ENCODE measurements around the gene EFNA5. TPM values are rescaled to one million over a fixed set of nuclear protein-coding genes. Genes with fewer than 3 reads are reported as not detected.

The EFNA5 gene
- total RNA-seq, 1 donor from 2014 or later = 2.2 TPM

DNA sequence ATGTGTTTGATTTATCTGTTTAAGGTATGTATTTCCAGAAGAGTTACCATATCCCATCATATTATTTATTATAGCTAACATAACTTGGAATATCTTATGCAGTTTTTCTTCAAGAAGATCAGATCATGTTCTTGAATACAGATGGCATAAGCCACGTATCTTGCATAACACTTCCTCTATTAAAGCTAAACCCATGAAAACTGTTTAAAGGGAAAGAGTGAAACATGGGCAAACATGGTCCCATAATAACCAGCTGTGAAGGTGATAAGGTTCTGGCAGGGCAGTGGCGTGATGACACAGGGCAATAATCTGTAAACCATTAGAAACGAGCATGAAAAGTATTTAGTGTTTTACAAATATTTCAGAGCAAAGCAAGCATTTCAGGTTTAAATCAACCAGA, 34.2 kb downstream of the EFNA5 start:
- Histone ChIP-seq H3K4me1 (no peaks in the 10 kb centered on the region), H3K27me3 (no peaks in the 10 kb centered on the region), H3K9me3 (no peaks in the 10 kb centered on the region), H3K4me3 (no peak overlapping the region), H3K27ac (no peak overlapping the region), H3K36me3 (no peaks in the 10 kb centered on the region)
- intact Hi-C loops (cut with DNase I) = no loop called here
- no peak for DNase-seq (ENCODE audit: low spot score in 2 of 2)
- TF ChIP-seq, protein P1, sequence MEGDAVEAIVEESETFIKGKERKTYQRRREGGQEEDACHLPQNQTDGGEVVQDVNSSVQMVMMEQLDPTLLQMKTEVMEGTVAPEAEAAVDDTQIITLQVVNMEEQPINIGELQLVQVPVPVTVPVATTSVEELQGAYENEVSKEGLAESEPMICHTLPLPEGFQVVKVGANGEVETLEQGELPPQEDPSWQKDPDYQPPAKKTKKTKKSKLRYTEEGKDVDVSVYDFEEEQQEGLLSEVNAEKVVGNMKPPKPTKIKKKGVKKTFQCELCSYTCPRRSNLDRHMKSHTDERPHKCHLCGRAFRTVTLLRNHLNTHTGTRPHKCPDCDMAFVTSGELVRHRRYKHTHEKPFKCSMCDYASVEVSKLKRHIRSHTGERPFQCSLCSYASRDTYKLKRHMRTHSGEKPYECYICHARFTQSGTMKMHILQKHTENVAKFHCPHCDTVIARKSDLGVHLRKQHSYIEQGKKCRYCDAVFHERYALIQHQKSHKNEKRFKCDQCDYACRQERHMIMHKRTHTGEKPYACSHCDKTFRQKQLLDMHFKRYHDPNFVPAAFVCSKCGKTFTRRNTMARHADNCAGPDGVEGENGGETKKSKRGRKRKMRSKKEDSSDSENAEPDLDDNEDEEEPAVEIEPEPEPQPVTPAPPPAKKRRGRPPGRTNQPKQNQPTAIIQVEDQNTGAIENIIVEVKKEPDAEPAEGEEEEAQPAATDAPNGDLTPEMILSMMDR (IDR thresholded peaks at IDR 0.05) = no peak

DNA sequence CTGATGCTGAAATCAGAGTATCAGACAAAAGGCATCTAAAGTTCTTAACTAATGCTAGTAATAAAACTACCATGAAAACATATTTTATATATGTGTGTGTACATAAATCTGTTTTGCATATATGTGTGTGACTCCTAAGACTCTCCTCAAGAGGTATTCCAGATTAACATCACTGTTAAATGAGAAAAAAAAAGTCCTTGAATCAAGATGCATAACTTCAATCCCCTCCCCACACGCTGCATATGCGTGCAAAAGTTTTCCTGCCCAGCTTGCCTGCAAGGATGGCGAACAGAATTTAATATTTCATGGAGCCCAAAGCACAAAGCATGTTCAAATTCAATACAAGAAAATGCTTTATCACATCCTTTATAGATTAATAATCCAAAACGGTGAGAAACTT, 34.7 kb downstream of the EFNA5 start:
- TF ChIP-seq, protein P1 (IDR thresholded peaks at IDR 0.05) = no peak
- no peak overlapping the region for H3K27ac ChIP-seq
- no peaks in the 10 kb centered on the region for H3K27me3 ChIP-seq
- intact Hi-C loops (cut with DNase I) = no loop called here
- no peak overlapping the region for H3K4me3 ChIP-seq
- H3K4me1 ChIP-seq = no peaks in the 10 kb centered on the region
- DNase-seq (ENCODE audit: low spot score in 2 of 2) = no peak
- H3K9me3 ChIP-seq = no peaks in the 10 kb centered on the region
- no peaks in the 10 kb centered on the region for H3K36me3 ChIP-seq

DNA sequence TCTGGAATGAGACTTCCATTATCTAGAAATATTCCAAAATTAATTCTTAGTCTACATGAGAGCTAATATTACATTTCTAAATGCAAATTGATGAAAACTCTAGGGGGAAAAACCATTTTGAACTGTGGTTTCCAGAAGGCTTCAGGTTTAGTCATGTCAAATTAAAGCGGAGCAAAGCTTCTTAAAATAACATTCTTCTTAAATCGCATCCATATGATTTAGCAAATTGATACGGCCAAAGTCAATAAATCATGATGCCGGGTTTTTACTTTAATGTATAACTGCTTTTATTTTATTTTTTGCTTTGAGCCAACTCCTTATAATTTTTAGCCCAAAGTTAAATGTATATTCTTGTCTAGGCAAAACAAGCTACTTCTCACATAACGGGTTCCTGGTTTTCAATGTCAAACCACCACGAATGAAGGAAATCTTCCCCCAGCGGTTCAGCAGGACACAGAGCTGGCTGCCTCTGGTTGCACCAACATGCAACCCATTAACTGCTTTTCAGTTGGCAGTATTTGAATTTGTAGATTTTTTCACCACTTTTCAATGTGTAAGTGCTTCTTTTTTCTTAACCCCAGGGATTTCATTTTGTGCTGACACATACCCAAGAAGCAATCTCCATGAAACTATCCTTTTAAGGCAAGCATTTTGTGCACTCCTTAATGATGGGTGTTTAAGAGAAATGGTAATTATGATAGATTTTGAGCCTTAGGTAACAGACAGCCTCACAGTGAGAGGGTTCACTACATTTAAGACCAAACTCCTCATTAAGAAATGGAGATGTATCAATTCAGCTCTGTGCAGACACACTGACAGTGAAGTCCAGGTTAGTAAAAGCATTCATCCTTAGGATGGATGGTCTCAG, 35.5 kb downstream of the EFNA5 start:
- Histone ChIP-seq H3K4me1 (no peaks in the 10 kb centered on the region), H3K9me3 (no peaks in the 10 kb centered on the region), H3K27ac (no peak overlapping the region), H3K36me3 (no peaks in the 10 kb centered on the region), H3K27me3 (no peaks in the 10 kb centered on the region), H3K4me3 (no peak overlapping the region)
- intact Hi-C loops (cut with DNase I) = no loop called here
- no peak for DNase-seq (ENCODE audit: low spot score in 2 of 2)
- TF ChIP-seq, protein P1 (IDR thresholded peaks at IDR 0.05) = no peak

DNA sequence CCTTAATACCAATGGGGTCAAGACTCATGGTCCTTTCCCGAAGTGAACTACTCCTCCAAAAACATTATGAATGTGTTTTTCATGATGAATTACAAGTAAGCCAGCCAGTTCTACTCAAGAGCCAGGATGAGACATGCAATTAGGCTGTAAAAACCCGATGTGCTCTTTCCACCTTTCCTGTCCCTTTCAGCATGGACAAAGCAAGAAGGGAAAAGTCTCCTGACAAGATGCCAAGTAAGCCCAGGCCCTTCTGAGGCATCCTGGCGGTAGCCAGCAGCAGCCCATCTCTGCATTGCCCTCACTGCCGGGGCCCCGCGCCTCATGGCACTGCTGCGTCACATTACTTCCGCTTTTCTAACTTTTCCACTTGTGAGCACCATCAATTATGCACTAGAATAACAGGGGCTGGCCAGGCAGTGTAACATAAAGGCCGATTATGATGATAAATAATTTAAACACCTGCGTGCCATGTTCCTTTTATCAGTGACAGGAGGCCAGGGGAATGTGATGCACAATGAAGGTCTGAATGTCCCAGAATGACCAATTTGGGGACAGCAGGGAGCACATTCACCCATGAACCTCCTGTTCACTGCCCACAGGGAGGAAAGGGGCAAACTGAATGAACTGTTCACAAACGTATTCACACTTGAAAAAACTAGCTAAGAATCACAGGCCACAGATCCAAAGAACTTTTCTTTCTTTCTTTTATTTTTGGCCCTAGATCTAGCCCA, 37.4 kb downstream of the EFNA5 start:
- Histone ChIP-seq H3K4me1 (no peaks in the 10 kb centered on the region), H3K9me3 (no peaks in the 10 kb centered on the region), H3K36me3 (no peaks in the 10 kb centered on the region), H3K27ac (peak overlapping the region in 1 of 2 donors; percentile 35), H3K4me3 (no peak overlapping the region), H3K27me3 (no peaks in the 10 kb centered on the region)
- intact Hi-C loops (cut with DNase I) = no loop called here
- TF ChIP-seq, protein P1 (IDR thresholded peaks at IDR 0.05) = no peak
- no peak for DNase-seq (ENCODE audit: low spot score in 2 of 2)

DNA sequence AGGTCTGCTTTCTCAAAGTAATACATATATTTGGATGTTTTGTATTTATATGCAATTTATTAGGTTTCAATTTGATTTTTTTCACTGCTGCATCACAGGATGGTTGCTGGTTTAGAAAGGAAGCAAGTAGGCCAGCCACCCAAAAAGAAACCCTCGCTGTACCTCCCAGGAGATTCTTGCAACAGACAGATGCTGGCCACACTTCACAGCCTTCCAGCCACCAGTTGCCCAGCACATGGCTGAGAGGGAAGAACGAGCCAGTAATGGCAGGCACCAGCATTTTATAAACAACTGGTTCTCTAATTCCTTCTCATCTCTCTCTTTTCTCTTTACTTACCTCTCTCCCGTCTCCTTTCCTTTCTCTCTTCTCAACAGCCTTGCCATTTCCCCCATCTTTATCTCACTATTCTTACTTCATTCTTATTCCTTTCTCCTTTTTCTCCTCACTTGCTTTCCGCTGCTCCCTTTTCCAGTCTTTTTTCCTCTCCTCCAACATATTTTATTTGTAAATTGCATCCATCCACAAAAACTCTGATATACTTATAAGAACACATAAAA, 38.9 kb downstream of the EFNA5 start:
- H3K27ac ChIP-seq = no peak overlapping the region
- intact Hi-C loops (cut with DNase I) = no loop called here
- TF ChIP-seq, protein P1 (IDR thresholded peaks at IDR 0.05) = no peak
- DNase-seq (ENCODE audit: low spot score in 2 of 2) = no peak
- no peaks in the 10 kb centered on the region for H3K27me3 ChIP-seq
- no peaks in the 10 kb centered on the region for H3K9me3 ChIP-seq
- H3K36me3 ChIP-seq = no peaks in the 10 kb centered on the region
- no peaks in the 10 kb centered on the region for H3K4me1 ChIP-seq
- H3K4me3 ChIP-seq = no peak overlapping the region
